Spleen (tissue), 7 donors: ENCODE measurements around the gene AK3.

Experiments
- CTCF ChIP-seq, 11 experiments: fragments of 200-600 bp in 7 of 11; fragments of 450-650 bp in 4 of 11; sonication (generic) in 4 of 11; IDR thresholded peaks in 8 of 11; conservative IDR thresholded peaks in 3 of 11; 1 replicate in 7 of 11; 2 replicates in 4 of 11; pipeline versions ENCODE4 v1.4.0 to v1.8.0; 2016 to 2021; ENCODE audit warnings: antibody characterized with exemption in 11 of 11, inconsistent platforms in 4 of 11, mild to moderate bottlenecking in 1 of 11
- POLR2A ChIP-seq, 3 donors: fragments of 450-650 bp; IDR thresholded peaks; one replicate each; pipeline ENCODE4 v1.5.1; 2017; ENCODE audit warnings: antibody characterized with exemption in 3 of 3, mild to moderate bottlenecking in 1 of 3
- donor health status: DM: no; HTN: no; CAD: no; lungs with moderate emphysema.
- donor health status: DM: no; HTN: no; CAD: no.
- donor health status: DM: no; HTN: no; CAD: no.

GRCh38 chr9:4709380-4709779 lies 31.6 kb downstream of the AK3 start:
- no peak for TF ChIP-seq CTCF (IDR thresholded peaks at IDR 0.05 in 8 of 11, conservative IDR thresholded peaks at IDR 0.05 in 3 of 11)
- no peak for TF ChIP-seq POLR2A (IDR thresholded peaks at IDR 0.05)
